22Rv1 (cell line): ENCODE results near the gene PRMT7.

Experiments used
- ZFX ChIP-seq: fragments of 450-650 bp; IDR thresholded peaks from 2 replicates; pipeline ENCODE4 v1.6.1; 2017; ENCODE audit warnings: antibody characterized with exemption, borderline replicate concordance
- TF ChIP-seq, protein P1 (sequence below): fragments of 450-650 bp; IDR thresholded peaks from 2 replicates; pipeline ENCODE4 v1.5.1; 2017; ENCODE audit warnings: mild to moderate bottlenecking

DNA sequence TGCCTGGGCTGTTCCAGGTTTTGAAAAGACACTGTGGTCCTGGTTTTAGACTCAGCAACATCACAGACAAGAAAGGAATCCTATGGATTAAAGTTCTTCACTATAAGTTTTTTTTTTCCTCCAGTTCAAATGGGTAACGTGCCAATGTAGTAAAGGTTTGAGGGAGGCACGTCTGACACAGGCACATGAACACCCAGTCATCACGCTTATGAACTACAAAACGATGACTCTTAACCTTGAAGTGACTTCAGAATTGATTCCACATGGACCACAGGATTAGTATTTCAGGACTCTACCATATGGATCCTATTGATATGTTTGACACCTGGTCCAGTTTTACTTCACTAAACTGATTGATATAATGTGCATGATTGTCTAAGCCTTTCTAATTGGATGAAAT lies 2.3 kb downstream of the PRMT7 start:
- TF ChIP-seq, protein P1, sequence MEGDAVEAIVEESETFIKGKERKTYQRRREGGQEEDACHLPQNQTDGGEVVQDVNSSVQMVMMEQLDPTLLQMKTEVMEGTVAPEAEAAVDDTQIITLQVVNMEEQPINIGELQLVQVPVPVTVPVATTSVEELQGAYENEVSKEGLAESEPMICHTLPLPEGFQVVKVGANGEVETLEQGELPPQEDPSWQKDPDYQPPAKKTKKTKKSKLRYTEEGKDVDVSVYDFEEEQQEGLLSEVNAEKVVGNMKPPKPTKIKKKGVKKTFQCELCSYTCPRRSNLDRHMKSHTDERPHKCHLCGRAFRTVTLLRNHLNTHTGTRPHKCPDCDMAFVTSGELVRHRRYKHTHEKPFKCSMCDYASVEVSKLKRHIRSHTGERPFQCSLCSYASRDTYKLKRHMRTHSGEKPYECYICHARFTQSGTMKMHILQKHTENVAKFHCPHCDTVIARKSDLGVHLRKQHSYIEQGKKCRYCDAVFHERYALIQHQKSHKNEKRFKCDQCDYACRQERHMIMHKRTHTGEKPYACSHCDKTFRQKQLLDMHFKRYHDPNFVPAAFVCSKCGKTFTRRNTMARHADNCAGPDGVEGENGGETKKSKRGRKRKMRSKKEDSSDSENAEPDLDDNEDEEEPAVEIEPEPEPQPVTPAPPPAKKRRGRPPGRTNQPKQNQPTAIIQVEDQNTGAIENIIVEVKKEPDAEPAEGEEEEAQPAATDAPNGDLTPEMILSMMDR = no peak
- no peak for TF ChIP-seq ZFX
